T-helper 2 cell treated with Interferon-gamma antibody and Interleukin-4, amounts not matched to agents 5 μg/mL and 100 μg/mL, for 36 hours (primary cell): ENCODE results near the gene PSME2.

Experiments used
- DNase-seq: peaks from one replicate; pipeline ENCODE4 v3.0.0; 2021; ENCODE audit warnings: low spot score
- H3K27ac Mint-ChIP-seq: one replicate; pipeline ENCODE4 v1.8.0; 2021; ENCODE audit warnings: mild to moderate bottlenecking, mixed read lengths
- H3K27me3 Mint-ChIP-seq: one replicate; pipeline ENCODE4 v1.8.0; 2021; ENCODE audit warnings: low read depth, mixed read lengths
- H3K36me3 Mint-ChIP-seq: one replicate; pipeline ENCODE4 v1.8.0; 2021; ENCODE audit warnings: low read depth, mixed read lengths
- H3K4me1 Mint-ChIP-seq: one replicate; pipeline ENCODE4 v1.8.0; 2021; ENCODE audit warnings: low read depth, mixed read lengths
- H3K4me3 Mint-ChIP-seq: one replicate; pipeline ENCODE4 v1.8.0; 2022; ENCODE audit warnings: mild to moderate bottlenecking, moderate library complexity, mixed read lengths
- H3K9me3 Mint-ChIP-seq: one replicate; pipeline ENCODE4 v1.8.0; 2021; ENCODE audit warnings: mixed read lengths

The PSME2 gene

DNA sequence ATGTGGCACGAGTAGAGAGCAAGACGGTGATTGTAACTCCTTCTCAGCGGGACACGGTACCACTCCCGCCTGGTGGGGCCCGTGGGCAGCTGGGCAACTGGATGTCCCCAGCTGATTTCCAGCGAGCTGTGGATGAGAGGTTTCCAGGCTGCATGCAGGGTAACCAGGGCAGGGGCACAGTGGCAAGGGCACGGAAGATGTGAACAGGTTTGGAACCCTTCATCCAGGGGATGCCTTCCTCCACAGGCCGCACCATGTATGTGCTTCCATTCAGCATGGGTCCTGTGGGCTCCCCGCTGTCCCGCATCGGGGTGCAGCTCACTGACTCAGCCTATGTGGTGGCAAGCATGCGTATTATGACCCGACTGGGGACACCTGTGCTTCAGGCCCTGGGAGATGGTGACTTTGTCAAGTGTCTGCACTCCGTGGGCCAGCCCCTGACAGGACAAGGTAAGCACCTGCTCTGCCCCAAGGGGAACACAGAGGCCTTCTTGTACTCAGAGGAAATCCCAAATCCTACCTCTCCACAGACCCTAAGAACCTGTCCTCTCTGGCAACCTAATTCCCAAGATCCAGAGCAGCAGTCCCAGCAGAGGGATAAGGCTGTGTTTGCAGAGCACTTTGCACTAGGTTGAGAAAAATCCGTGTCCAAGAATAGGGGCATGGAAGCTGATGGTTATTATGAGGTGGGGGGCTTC lies 48.0 kb downstream of the PSME2 start:
- H3K9me3 Mint-ChIP-seq, result no peaks in the 10 kb centered on the region
- no peak for DNase-seq
- H3K27me3 Mint-ChIP-seq, result no peaks in the 10 kb centered on the region
- no peak overlapping the region for H3K27ac Mint-ChIP-seq
- peaks cover 54% of the 10 kb centered on the region for H3K36me3 Mint-ChIP-seq
- H3K4me3 Mint-ChIP-seq, result no peak overlapping the region
- H3K4me1 Mint-ChIP-seq, result peaks cover 19% of the 10 kb centered on the region

DNA sequence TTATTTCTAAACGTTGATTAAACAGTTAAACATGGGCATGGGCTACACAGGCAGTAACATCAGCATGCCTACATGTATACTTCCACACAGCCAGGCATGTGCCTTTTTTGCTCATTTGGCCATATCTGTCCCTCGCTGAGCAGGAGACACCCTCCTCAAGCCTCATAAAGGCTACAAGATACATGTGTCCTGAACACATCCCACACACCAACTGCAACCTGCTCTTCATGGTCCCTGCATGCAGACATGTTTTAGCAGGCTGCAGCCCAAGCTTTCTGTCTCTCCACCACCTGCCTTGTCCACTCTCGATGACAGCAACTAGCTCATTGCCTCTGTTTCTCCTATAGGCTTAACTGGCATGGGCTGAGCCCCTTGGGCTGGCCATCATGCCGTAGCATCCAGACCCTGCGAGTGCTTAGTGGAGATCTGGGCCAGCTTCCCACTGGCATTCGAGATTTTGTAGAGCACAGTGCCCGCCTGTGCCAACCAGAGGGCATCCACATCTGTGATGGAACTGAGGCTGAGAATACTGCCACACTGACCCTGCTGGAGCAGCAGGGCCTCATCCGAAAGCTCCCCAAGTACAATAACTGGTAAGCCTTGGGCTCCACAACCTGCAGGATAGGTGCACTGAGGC lies 49.7 kb downstream of the PSME2 start:
- Mint-ChIP-seq H3K4me1 (peaks cover 28% of the 10 kb centered on the region), H3K36me3 (peaks cover 42% of the 10 kb centered on the region)

GRCh38 chr14:24095271-24096068 lies 50.9 kb downstream of the PSME2 start:
- peak; percentile 73 for DNase-seq
- H3K4me1 Mint-ChIP-seq, result peaks cover 30% of the 10 kb centered on the region
- no peaks in the 10 kb centered on the region for H3K9me3 Mint-ChIP-seq

More for the DNA sequence above, 49.7 kb downstream of the PSME2 start:
- Mint-ChIP-seq H3K27ac (peak overlapping the region; percentile 75), H3K9me3 (no peaks in the 10 kb centered on the region), H3K27me3 (no peaks in the 10 kb centered on the region), H3K4me3 (peak overlapping the region; percentile 38)
- no peak for DNase-seq

DNA sequence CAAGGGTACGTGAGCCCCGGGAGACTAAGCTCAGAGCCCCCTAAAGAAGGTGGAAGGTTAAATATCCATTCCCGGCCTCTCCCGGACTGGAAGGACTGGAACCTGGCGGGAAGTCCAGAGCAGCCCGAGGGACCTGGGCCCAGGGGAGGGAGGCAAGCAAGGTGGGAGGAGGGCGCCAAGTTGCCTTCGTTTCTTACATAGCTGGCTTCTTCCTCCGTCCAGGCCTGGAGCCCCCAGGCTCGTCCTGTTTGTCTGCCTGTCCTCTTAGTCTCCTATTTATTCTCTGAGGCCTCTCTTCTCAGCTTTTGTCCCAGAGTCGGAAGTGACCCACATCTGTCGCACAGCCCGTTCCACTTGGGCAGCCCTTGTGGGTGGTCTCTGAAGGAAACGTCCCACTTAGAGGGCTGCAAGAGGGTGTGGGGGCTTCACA lies 51.6 kb downstream of the PSME2 start:
- H3K4me1 Mint-ChIP-seq, result peaks cover 32% of the 10 kb centered on the region
- peak overlapping the region; percentile 95 for H3K27ac Mint-ChIP-seq
- no peaks in the 10 kb centered on the region for H3K27me3 Mint-ChIP-seq
- peaks cover 33% of the 10 kb centered on the region for H3K36me3 Mint-ChIP-seq
- H3K4me3 Mint-ChIP-seq, result peak overlapping the region; percentile 100
- no peak for DNase-seq
- H3K9me3 Mint-ChIP-seq, result no peaks in the 10 kb centered on the region

More at GRCh38 chr14:24095271-24096068, 50.9 kb downstream of the PSME2 start:
- H3K36me3 Mint-ChIP-seq, result peaks cover 36% of the 10 kb centered on the region
- peak overlapping the region; percentile 100 for H3K4me3 Mint-ChIP-seq
- peak overlapping the region; percentile 95 for H3K27ac Mint-ChIP-seq
- H3K27me3 Mint-ChIP-seq, result no peaks in the 10 kb centered on the region

- Mint-ChIP-seq H3K36me3 (peaks cover 27% of the 10 kb centered on the region), H3K9me3 (no peaks in the 10 kb centered on the region), H3K4me1 (peaks cover 36% of the 10 kb centered on the region), H3K27me3 (no peaks in the 10 kb centered on the region), H3K4me3 (peak within 1 kb of the TSS; percentile 100), H3K27ac (peak within 1 kb of the TSS; percentile 95)
- DNase-seq, result peak; percentile 81
Observed at GRCh38 chr14:24093901-24094840, 52.2 kb downstream of the PSME2 start, which contains the start of gene PCK2. Gene PCK2 (plus strand): TSS chr14:24094311. CDS start chr14:24094406, 95 bp downstream.
